Left colon (tissue), 2 donors: ENCODE measurements around the gene YRDC. TPM values are rescaled to one million over a fixed set of nuclear protein-coding genes. Genes with fewer than 3 reads are reported as not detected.

Source experiments
- total RNA-seq, 2 donors: library from RNA; stranded (reverse); fragmentation: NEBNext Ultra II Directional; extraction: Animal tissue kit (Norgen Biotek cat#: 25700); gene quantifications; one replicate each; pipeline ENCODE4 v1.2.1, GENCODE V29; 2021
- donor health status: DM: no; HTN: no; CAD: no.
- donor health status: DM: yes; HTN: yes; CAD: no.

Gene YRDC
- total RNA-seq, 2 donors from 2014 or later: 12.3 to 15.1 TPM

Other genes starting within 250 kb of the YRDC start
- 10 to 100 TPM; 29.9 to 35.1 TPM for gene GNL2, start 212.3 kb downstream of the YRDC start, total RNA-seq
- under 1 TPM; 0.52 to 0.78 TPM for gene RSPO1, start 173.3 kb downstream of the YRDC start, total RNA-seq
- 10 to 100 TPM in 1 of 2 donors, 1 to 10 TPM in 1; 7.9 to 10.2 TPM for gene CDCA8, start 115.7 kb downstream of the YRDC start, total RNA-seq
- 10 to 100 TPM; 49.2 to 62.5 TPM for gene EPHA10, start 43.1 kb downstream of the YRDC start, total RNA-seq
- 1 to 10 TPM; 7.0 to 7.6 TPM for gene MANEAL, start 14.4 kb downstream of the YRDC start, total RNA-seq
- gene C1orf122, start 418 bp downstream of the YRDC start, total RNA-seq: 10 to 100 TPM; 36.7 to 43.7 TPM
- gene MTF1, start 51.4 kb upstream of the YRDC start, total RNA-seq: 10 to 100 TPM; 28.0 to 37.9 TPM
- 10 to 100 TPM; 21.6 to 25.2 TPM for gene INPP5B, start 138.8 kb upstream of the YRDC start, total RNA-seq
- gene SF3A3, start 181.8 kb upstream of the YRDC start, total RNA-seq: 10 to 100 TPM; 27.5 to 34.8 TPM
- 1 to 10 TPM; 2.5 to 6.8 TPM for gene FHL3, start 197.3 kb upstream of the YRDC start, total RNA-seq
- 10 to 100 TPM; 16.4 to 17.3 TPM for gene UTP11, start 204.5 kb upstream of the YRDC start, total RNA-seq
- gene POU3F1, start 238.6 kb upstream of the YRDC start, total RNA-seq: not detected